SK-N-SH (cell line): ENCODE results near the gene RAVER1. TPM values are rescaled to one million over a fixed set of nuclear protein-coding genes. Genes with fewer than 3 reads are reported as not detected.

ENCODE experiments used
- CTCF ChIA-PET: fragments of 300-600, 350-600 bp; formaldehyde crosslinking; extraction: SDS; loops from one replicate; lab custom pipeline; 2021; lab: Yijun Ruan, JAX
- POLR2A ChIA-PET: fragments of 350-600 bp; sonication (Branson Sonifier 250); formaldehyde crosslinking; extraction: SDS; loops from one replicate; lab custom pipeline; 2020; ENCODE audit warnings: antibody characterized with exemption, inconsistent platforms; lab: Yijun Ruan, JAX
- DNase-seq: peaks from one replicate; pipeline ENCODE4 v3.0.0; 2012
- H2AFZ ChIP-seq: fragments of 200-600 bp; sonication (generic); 2 replicates; pipeline ENCODE4 v1.8.1; 2016; ENCODE audit warnings: antibody characterized with exemption, mild to moderate bottlenecking, low read depth
- H3F3A ChIP-seq: fragments of 200-600 bp; sonication (generic); replicated peaks from 2 replicates; pipeline ENCODE3; 2016; ENCODE audit warnings: antibody characterized with exemption, mild to moderate bottlenecking; ENCODE audit not compliant: insufficient read depth
- H3K27ac ChIP-seq, 2 experiments: fragments of 200-500 bp in 1 of 2; fragments of 200-600 bp in 1 of 2; sonication (Bioruptor generic) in 1 of 2; sonication (generic), shearing (Covaris generic) in 1 of 2; 2 replicates each; pipeline versions ENCODE4 v1.5.1 to v1.6.1; 2014 to 2016; ENCODE audit warnings: low read depth in 2 of 2, inconsistent platforms in 1 of 2, low read length in 1 of 2, mild to moderate bottlenecking in 1 of 2, mixed read lengths in 1 of 2
- H3K27me3 ChIP-seq: fragments of 200-600 bp; sonication (generic), shearing (Covaris generic); 2 replicates; pipeline ENCODE4 v1.6.1; 2016; ENCODE audit warnings: mixed run types; ENCODE audit not compliant: insufficient read depth
- H3K36me3 ChIP-seq, 2 experiments: fragments of 200-500 bp in 1 of 2; fragments of 200-600 bp in 1 of 2; sonication (Bioruptor generic) in 1 of 2; sonication (generic) in 1 of 2; replicated peaks in 1 of 2; 2 replicates each; pipeline versions ENCODE3 to v1.5.1; 2014 to 2016; ENCODE audit warnings: low read length in 1 of 2, mild to moderate bottlenecking in 1 of 2; ENCODE audit not compliant: insufficient read depth in 2 of 2, control insufficient read depth in 1 of 2
- H3K4me1 ChIP-seq, 2 experiments: fragments of 200-500 bp in 1 of 2; fragments of 200-600 bp in 1 of 2; sonication (Bioruptor generic) in 1 of 2; sonication (generic), shearing (Covaris generic) in 1 of 2; 2 replicates each; pipeline versions ENCODE4 v1.5.1 to v1.6.1; 2014 to 2016; ENCODE audit warnings: low read depth in 1 of 2, low read length in 1 of 2, mixed run types in 1 of 2; ENCODE audit not compliant: insufficient read depth in 2 of 2, control insufficient read depth in 1 of 2
- H3K4me2 ChIP-seq: fragments of 200-600 bp; sonication (generic), shearing (Covaris generic); 2 replicates; pipeline ENCODE4 v1.6.1; 2017; ENCODE audit warnings: mixed run types
- H3K4me3 ChIP-seq, 2 experiments: fragments of 200-500 bp in 1 of 2; fragments of 200-600 bp in 1 of 2; sonication (Bioruptor generic) in 1 of 2; sonication (generic), shearing (Covaris generic) in 1 of 2; 2 replicates each; pipeline versions ENCODE4 v1.5.1 to v1.8.1; 2014 to 2016; ENCODE audit warnings: low read depth in 2 of 2, inconsistent platforms in 1 of 2, low read length in 1 of 2, mild to moderate bottlenecking in 1 of 2, mixed read lengths in 1 of 2, moderate library complexity in 1 of 2
- H3K79me2 ChIP-seq: fragments of 200-600 bp; sonication (generic); 2 replicates; pipeline ENCODE4 v1.8.1; 2017; ENCODE audit warnings: mild to moderate bottlenecking; ENCODE audit not compliant: insufficient read depth
- H3K9ac ChIP-seq: fragments of 200-600 bp; sonication (generic); 2 replicates; pipeline ENCODE4 v1.6.1; 2017; ENCODE audit warnings: mixed run types
- H3K9me2 ChIP-seq: fragments of 200-600 bp; sonication (generic); 2 replicates; pipeline ENCODE4 v1.6.1; 2017; ENCODE audit warnings: mixed run types
- H3K9me3 ChIP-seq: fragments of 200-600 bp; sonication (generic); 2 replicates; pipeline ENCODE4 v1.6.1; 2017; ENCODE audit warnings: mixed run types, mild to moderate bottlenecking, moderate library complexity
- H4K20me1 ChIP-seq: fragments of 200-600 bp; sonication (generic); 2 replicates; pipeline ENCODE4 v1.6.1; 2017; ENCODE audit warnings: mild to moderate bottlenecking, mixed run types; ENCODE audit not compliant: insufficient read depth
- EP300 ChIP-seq, 2 experiments: IDR thresholded peaks; 2 replicates each; pipeline versions ENCODE4 v1.4.0 to v1.6.1; 2012; ENCODE audit warnings: borderline replicate concordance in 1 of 2, low read depth in 1 of 2, low read length in 1 of 2
- FOSL2 ChIP-seq: IDR thresholded peaks from 2 replicates; pipeline ENCODE4 v1.4.0; 2012; ENCODE audit warnings: low read depth, mild to moderate bottlenecking, moderate library complexity, borderline replicate concordance
- FOXM1 ChIP-seq: IDR thresholded peaks from 2 replicates; pipeline ENCODE4 v1.4.0; 2012; ENCODE audit warnings: low read depth, mild to moderate bottlenecking
- JUND ChIP-seq: IDR thresholded peaks from 2 replicates; pipeline ENCODE4 v1.4.0; 2012
- NRF1 ChIP-seq: IDR thresholded peaks from 2 replicates; pipeline ENCODE4 v1.6.1; 2012; ENCODE audit warnings: low read depth, mild to moderate bottlenecking, low read length
- RFX5 ChIP-seq: IDR thresholded peaks from 2 replicates; pipeline ENCODE4 v1.6.1; 2012; ENCODE audit warnings: mild to moderate bottlenecking, improper control_type of control experiment, low read length
- TEAD4 ChIP-seq: IDR thresholded peaks from 2 replicates; pipeline ENCODE4 v1.4.0; 2012; ENCODE audit warnings: mild to moderate bottlenecking, borderline replicate concordance; ENCODE audit not compliant: insufficient read depth
- YY1 ChIP-seq: IDR thresholded peaks from 2 replicates; pipeline ENCODE4 v1.4.0; 2012; ENCODE audit warnings: low read depth, mild to moderate bottlenecking
- WGBS: methylation state at CpG from one replicate; pipeline ENCODE4 v1.1.6; 2017; ENCODE audit warnings: low lambda C conversion rate; 5-methylcytosine and 5-hydroxymethylcytosine counted together
- polyA plus RNA-seq, 3 experiments: library from polyadenylated mRNA; depleted of rRNA; stranded (reverse); fragments of >200 nt; gene quantifications; 2 replicates each; pipeline ENCODE4 v1.2.3, GENCODE V29; 2012
- TF ChIP-seq, protein P1 (sequence below): IDR thresholded peaks from 2 replicates; pipeline ENCODE4; 2012

Gene RAVER1
- polyA plus RNA-seq, 1 of the 3 experiments (the other 2 are of a cell fraction) = 8.2 TPM

DNA sequence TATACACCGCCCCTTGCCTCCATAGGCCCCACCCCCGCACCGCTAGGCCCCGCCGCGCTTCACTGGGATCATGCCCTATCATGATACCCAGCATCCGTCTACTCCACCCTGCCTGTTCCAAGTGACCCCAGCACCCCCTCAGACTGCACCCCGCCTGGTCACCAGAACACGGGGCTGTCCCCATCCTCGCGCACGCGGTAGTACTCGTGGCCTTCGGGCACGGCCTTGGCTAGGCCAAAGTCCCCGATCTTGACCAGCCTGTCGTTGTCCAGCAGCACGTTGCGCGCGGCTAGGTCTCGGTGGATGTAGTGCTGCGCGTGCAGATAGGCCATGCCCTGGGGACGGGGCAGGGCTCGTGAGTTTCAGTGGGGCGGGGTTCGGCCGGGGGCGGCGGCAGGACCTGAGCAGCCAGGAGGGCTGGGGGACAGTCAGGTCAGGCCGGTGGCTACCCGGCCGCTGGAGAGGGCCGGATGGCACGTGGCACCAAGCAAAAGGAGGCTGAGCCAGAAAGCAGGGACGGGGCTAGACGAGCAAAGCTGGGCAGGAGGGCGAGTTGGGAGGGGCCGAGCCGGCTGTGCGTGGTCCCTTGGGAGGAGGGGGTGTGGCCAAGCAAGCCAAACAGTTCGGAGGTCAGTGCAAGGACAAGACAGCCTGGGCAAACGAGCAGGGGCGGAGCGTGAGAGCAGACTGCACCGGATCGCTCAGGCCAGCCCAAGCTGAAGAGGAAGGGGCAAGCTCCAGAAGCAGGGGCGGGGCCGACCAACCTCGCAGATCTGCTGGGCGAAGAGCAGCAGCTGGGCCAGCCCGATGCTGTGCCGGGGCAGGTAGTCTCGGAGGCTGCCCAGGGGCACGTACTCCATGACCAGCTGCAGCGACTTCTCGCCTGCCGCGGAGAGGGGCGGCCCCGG, 19.7 kb upstream of the RAVER1 start:
- H3K27me3 ChIP-seq = no peaks in the 10 kb centered on the region
- no peaks in the 10 kb centered on the region for H3K9me3 ChIP-seq
- ChIA-PET CTCF (interaction anchor here (0.5 kb wide), 1 partner anchor 12 kb away, joined by 3 read pairs; no protein-coding TSS in a partner anchor), POLR2A (no interaction called here)
- H3K4me2 ChIP-seq = no peak overlapping the region
- no peak overlapping the region for H2AFZ ChIP-seq
- no peak for TF ChIP-seq TEAD4
- no peaks in the 10 kb centered on the region for H4K20me1 ChIP-seq
- H3K27ac ChIP-seq = no peak overlapping the region
- H3K4me3 ChIP-seq = no peak overlapping the region
- no peaks in the 10 kb centered on the region for H3K79me2 ChIP-seq
- peaks cover 8 to 10% of the 10 kb centered on the region in 2 experiments for H3K36me3 ChIP-seq
- no peak overlapping the region for H3K9ac ChIP-seq
- no peak for DNase-seq
- H3K4me1 ChIP-seq = no peaks in the 10 kb centered on the region
- H3F3A ChIP-seq = no peaks in the 10 kb centered on the region
- WGBS = 96% methylated on average over 53 of the region's 63 CpGs
- no peaks in the 10 kb centered on the region for H3K9me2 ChIP-seq

DNA sequence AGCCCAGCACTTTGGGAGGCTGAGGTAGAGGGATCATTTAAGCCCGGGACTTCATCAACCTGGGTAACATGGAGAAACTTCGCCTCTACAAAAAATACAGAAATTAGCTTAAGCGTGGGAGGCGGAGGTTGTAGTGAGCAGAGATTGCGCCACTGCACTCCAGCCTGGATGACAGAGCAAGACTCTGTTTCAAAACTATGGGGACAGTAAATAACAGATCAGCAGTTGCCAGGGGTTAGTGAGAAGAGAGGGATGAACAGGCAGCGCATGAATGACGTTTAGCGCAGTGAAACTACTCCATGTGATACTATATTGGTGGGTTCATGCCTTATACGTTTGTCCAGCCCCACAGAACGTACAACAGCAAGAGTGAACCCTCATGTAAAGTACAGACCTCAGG, 13.2 kb upstream of the RAVER1 start:
- H3K36me3 ChIP-seq = peaks cover 0 to 2% of the 10 kb centered on the region in 2 experiments
- no peak for DNase-seq
- no peaks in the 10 kb centered on the region for H3K27me3 ChIP-seq
- ChIA-PET POLR2A (no interaction called here), CTCF (interaction anchor here (0.6 to 2.1 kb wide), 2 partner anchors 21 to 43 kb away, joined by 3 to 8 read pairs; no protein-coding TSS in a partner anchor)
- no peak overlapping the region for H3K4me3 ChIP-seq
- H3K4me1 ChIP-seq = no peaks in the 10 kb centered on the region
- H3K27ac ChIP-seq = no peak overlapping the region
- H3F3A ChIP-seq = no peaks in the 10 kb centered on the region
- H2AFZ ChIP-seq = no peak overlapping the region
- no peaks in the 10 kb centered on the region for H3K9me3 ChIP-seq
- H3K79me2 ChIP-seq = no peaks in the 10 kb centered on the region
- H3K4me2 ChIP-seq = no peak overlapping the region
- TF ChIP-seq JUND (no peak), YY1 (no peak), RFX5 (no peak), EP300 (IDR thresholded peaks at IDR 0.05; ENCODE audit: borderline replicate concordance in 1 of 2, low read depth in 1 of 2, low read length in 1 of 2) (no peak), NRF1 (no peak), FOXM1 (no peak)
- H3K9me2 ChIP-seq = no peaks in the 10 kb centered on the region
- WGBS = 47% methylated on average over 10 of the region's 10 CpGs
- no peaks in the 10 kb centered on the region for H4K20me1 ChIP-seq
- H3K9ac ChIP-seq = no peak overlapping the region

DNA sequence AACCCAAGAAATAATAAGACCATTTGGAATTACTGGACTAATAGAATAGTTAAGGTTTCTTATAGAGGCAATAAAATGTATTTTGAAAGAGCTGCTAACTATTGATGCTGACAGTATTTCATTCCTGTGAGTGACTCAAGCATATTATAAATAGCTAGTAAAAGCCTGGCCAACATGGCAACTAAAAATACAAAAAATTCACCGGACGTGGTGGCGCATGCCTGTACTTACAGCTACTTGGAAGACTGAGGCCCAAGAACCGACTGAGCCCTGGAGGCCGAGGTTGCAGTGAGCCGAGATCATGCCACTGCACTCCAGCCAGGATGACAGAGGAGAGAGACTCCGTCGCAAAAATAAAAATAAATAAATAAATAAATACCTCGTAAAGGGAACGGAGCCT, 11.5 kb upstream of the RAVER1 start:
- H3K9me2 ChIP-seq = no peaks in the 10 kb centered on the region
- no peak for TF ChIP-seq JUND
- TF ChIP-seq FOSL2 = peak; percentile 7; the same call in 1 of the 2 replicates
- TF ChIP-seq, protein P1, sequence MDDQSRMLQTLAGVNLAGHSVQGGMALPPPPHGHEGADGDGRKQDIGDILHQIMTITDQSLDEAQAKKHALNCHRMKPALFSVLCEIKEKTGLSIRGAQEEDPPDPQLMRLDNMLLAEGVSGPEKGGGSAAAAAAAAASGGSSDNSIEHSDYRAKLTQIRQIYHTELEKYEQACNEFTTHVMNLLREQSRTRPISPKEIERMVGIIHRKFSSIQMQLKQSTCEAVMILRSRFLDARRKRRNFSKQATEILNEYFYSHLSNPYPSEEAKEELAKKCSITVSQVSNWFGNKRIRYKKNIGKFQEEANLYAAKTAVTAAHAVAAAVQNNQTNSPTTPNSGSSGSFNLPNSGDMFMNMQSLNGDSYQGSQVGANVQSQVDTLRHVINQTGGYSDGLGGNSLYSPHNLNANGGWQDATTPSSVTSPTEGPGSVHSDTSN = peak; percentile 15; the same call in 1 of the 2 replicates
- no peaks in the 10 kb centered on the region for H3F3A ChIP-seq
- no peaks in the 10 kb centered on the region for H3K9me3 ChIP-seq
- H4K20me1 ChIP-seq = no peaks in the 10 kb centered on the region
- no peak for DNase-seq
- no peaks in the 10 kb centered on the region for H3K27me3 ChIP-seq
- no peak overlapping the region for H3K27ac ChIP-seq
- H3K4me3 ChIP-seq = no peak overlapping the region
- no peaks in the 10 kb centered on the region for H3K4me1 ChIP-seq
- H3K79me2 ChIP-seq = no peaks in the 10 kb centered on the region
- ChIA-PET POLR2A (no interaction called here), CTCF (interaction anchor here (1.2 to 2.1 kb wide), 4 partner anchors 12 to 86 kb away, joined by 3 to 8 read pairs (median 5); partner anchors contain the start of gene RAVER1)
- H2AFZ ChIP-seq = no peak overlapping the region
- no peaks in the 10 kb centered on the region for H3K36me3 ChIP-seq
- no peak overlapping the region for H3K9ac ChIP-seq
- no peak overlapping the region for H3K4me2 ChIP-seq
- 79% methylated on average over 10 of the region's 10 CpGs for WGBS
